ENCODE results near the gene SRSF5. TPM values are rescaled to one million over a fixed set of nuclear protein-coding genes. Genes with fewer than 3 reads are reported as not detected.

Gene SRSF5
- total RNA-seq, 1 experiment from 2014 or later = 389 TPM

- WGBS (ENCODE audit: extremely low coverage, insufficient read length, low lambda C conversion rate) = no CpG with 5 or more reads among the region's 1 CpG
- Histone ChIP-seq H4K5ac (ENCODE audit: insufficient read length, low read depth, low read length) (no peak overlapping the region), H3K56ac (ENCODE audit: insufficient read length, low read depth, low read length) (no peak overlapping the region), H3T11ph (ENCODE audit: low read length) (no peak overlapping the region), H3K79me1 (ENCODE audit: insufficient read depth, low read depth, low read length, poor library complexity, severe bottlenecking) (no peaks in the 10 kb centered on the region), H2BK5ac (ENCODE audit: insufficient read length, low read length) (no peak overlapping the region), H3K27me3 (ENCODE audit: insufficient read depth, low read length) (no peaks in the 10 kb centered on the region), H2BK15ac (ENCODE audit: low read depth, low read length) (no peak overlapping the region), H2AFZ (ENCODE audit: low read length) (no peak overlapping the region), H3K23me2 (ENCODE audit: insufficient read length, low read depth, low read length, poor library complexity, severe bottlenecking) (no peaks in the 10 kb centered on the region), H3K79me2 (ENCODE audit: insufficient read depth, low read length) (no peaks in the 10 kb centered on the region), H2BK12ac (ENCODE audit: insufficient read length, low read depth, low read length) (no peak overlapping the region), H3K9ac (ENCODE audit: extremely low read depth, insufficient read length, low read length) (no peak overlapping the region), H4K91ac (ENCODE audit: insufficient read length, low read depth, low read length) (no peak overlapping the region), H2AK5ac (ENCODE audit: insufficient read length, low read length) (no peak overlapping the region), H3K4ac (ENCODE audit: low read depth, low read length) (no peak overlapping the region), H2BK120ac (ENCODE audit: low read depth, low read length, poor library complexity, severe bottlenecking) (no peak overlapping the region), H3K23ac (ENCODE audit: insufficient read length, low read depth, low read length) (no peak overlapping the region), H3K27ac (ENCODE audit: insufficient read length, low read depth, low read length) (no peak overlapping the region), H3K4me1 (ENCODE audit: insufficient read depth, low read length) (no peaks in the 10 kb centered on the region; the same call in 1 of the 2 replicates), H4K8ac (replicated peaks; ENCODE audit: insufficient read length, low read depth, low read length) (no peak overlapping the region), H3K14ac (ENCODE audit: insufficient read depth, low read length) (no peak overlapping the region), H3K18ac (ENCODE audit: insufficient read length, low read depth, low read length) (no peak overlapping the region), H3K9me3 (ENCODE audit: control insufficient read depth, low read depth, low read length) (no peaks in the 10 kb centered on the region), H4K20me1 (ENCODE audit: control insufficient read depth, insufficient read depth, insufficient read length) (no peaks in the 10 kb centered on the region), H3K4me2 (ENCODE audit: insufficient read depth, insufficient read length, low read length) (no peak overlapping the region), H2BK20ac (ENCODE audit: low read depth, low read length, poor library complexity, severe bottlenecking) (no peak overlapping the region)
- H3K4me1 Mint-ChIP-seq = peaks cover 15 to 16% of the 10 kb centered on the region in 2 experiments
- no peak for TF ChIP-seq CTCF (conservative IDR thresholded peaks at IDR 0.05)
- no peak overlapping the region for H3K27ac Mint-ChIP-seq
- H3K36me3 Mint-ChIP-seq (ENCODE audit: insufficient read depth in 1 of 3, low read depth in 3 of 3) = no peaks in the 10 kb centered on the region
- no peak for DNase-seq
- H3K9me3 Mint-ChIP-seq = no peaks in the 10 kb centered on the region; a peak in 1 of 5 replicates
- H3K27me3 Mint-ChIP-seq (ENCODE audit: low read depth) = no peaks in the 10 kb centered on the region
- no peak overlapping the region for H3K4me3 Mint-ChIP-seq
These were observed 14.2 kb upstream of the SRSF5 start for GRCh38 chr14:69752773-69753172.
